ENCODE data around the gene DHRS4L2. TPM values are rescaled to one million over a fixed set of nuclear protein-coding genes. Genes with fewer than 3 reads are reported as not detected.
"Not testable (repeated sequence)": the region's sequence is repeated elsewhere in the genome, so short reads cannot be mapped to it uniquely, and the experiment has no call there.

Gene DHRS4L2
- total RNA-seq, 2 experiments from 2014 or later: 18.1 to 20.8 TPM

GRCh38 chr14:23957913-23958569, 30.7 kb upstream of the DHRS4L2 start:
- not testable (repeated sequence) for H3K4me1 Mint-ChIP-seq, H3K27ac Mint-ChIP-seq

GRCh38 chr14:23960899-23961298, 27.8 kb upstream of the DHRS4L2 start:
- not testable (repeated sequence) for H3K27ac Mint-ChIP-seq, H3K9me3 Mint-ChIP-seq, H3K36me3 Mint-ChIP-seq, H3K4me3 Mint-ChIP-seq, H3K27me3 Mint-ChIP-seq, DNase-seq, H3K4me1 Mint-ChIP-seq

More at GRCh38 chr14:23957913-23958569, 30.7 kb upstream of the DHRS4L2 start:
- not testable (repeated sequence) for H3K4me3 Mint-ChIP-seq, H3K9me3 Mint-ChIP-seq, H3K27me3 Mint-ChIP-seq, DNase-seq, H3K36me3 Mint-ChIP-seq

GRCh38 chr14:23961704-23962103, 27.0 kb upstream of the DHRS4L2 start:
- not testable (repeated sequence) for H3K4me3 Mint-ChIP-seq, DNase-seq, H3K36me3 Mint-ChIP-seq, H3K27ac Mint-ChIP-seq, H3K4me1 Mint-ChIP-seq, H3K27me3 Mint-ChIP-seq, H3K9me3 Mint-ChIP-seq

- not testable (repeated sequence) for H3K27ac Mint-ChIP-seq, DNase-seq, H3K4me1 Mint-ChIP-seq, H3K4me3 Mint-ChIP-seq, H3K9me3 Mint-ChIP-seq, H3K36me3 Mint-ChIP-seq, H3K27me3 Mint-ChIP-seq
Measured at GRCh38 chr14:23969130-23969480, 19.6 kb upstream of the DHRS4L2 start.

GRCh38 chr14:23969481-23970282, 19.0 kb upstream of the DHRS4L2 start:
- not testable (repeated sequence) for H3K9me3 Mint-ChIP-seq, H3K36me3 Mint-ChIP-seq, H3K4me3 Mint-ChIP-seq, H3K4me1 Mint-ChIP-seq, H3K27me3 Mint-ChIP-seq, H3K27ac Mint-ChIP-seq
- DNase-seq: peak; percentile 53

GRCh38 chr14:23970283-23970659, 18.5 kb upstream of the DHRS4L2 start:
- H3K27me3 Mint-ChIP-seq, H3K4me1 Mint-ChIP-seq, DNase-seq, H3K4me3 Mint-ChIP-seq, H3K36me3 Mint-ChIP-seq, H3K27ac Mint-ChIP-seq, H3K9me3 Mint-ChIP-seq: not testable (repeated sequence)

- H3K4me1 Mint-ChIP-seq, H3K4me3 Mint-ChIP-seq, H3K27me3 Mint-ChIP-seq, H3K27ac Mint-ChIP-seq, H3K9me3 Mint-ChIP-seq, DNase-seq: not testable (repeated sequence)
- H3K36me3 Mint-ChIP-seq: peaks cover 12% of the 10 kb centered on the region
Measured at GRCh38 chr14:23973178-23973577, 15.6 kb upstream of the DHRS4L2 start.

- H3K36me3 Mint-ChIP-seq: peaks cover 12% of the 10 kb centered on the region
- H3K4me1 Mint-ChIP-seq, DNase-seq, H3K9me3 Mint-ChIP-seq, H3K4me3 Mint-ChIP-seq, H3K27me3 Mint-ChIP-seq, H3K27ac Mint-ChIP-seq: not testable (repeated sequence)
Measured at GRCh38 chr14:23974041-23974440, 14.7 kb upstream of the DHRS4L2 start.

GRCh38 chr14:23977208-23977607, 11.5 kb upstream of the DHRS4L2 start:
- peaks cover 12% of the 10 kb centered on the region for H3K36me3 Mint-ChIP-seq
- not testable (repeated sequence) for H3K4me1 Mint-ChIP-seq

GRCh38 chr14:23981951-23982813, 6.5 kb upstream of the DHRS4L2 start:
- not testable (repeated sequence) for H3K36me3 Mint-ChIP-seq, H3K27me3 Mint-ChIP-seq, H3K4me1 Mint-ChIP-seq, H3K9me3 Mint-ChIP-seq, H3K27ac Mint-ChIP-seq, H3K4me3 Mint-ChIP-seq, DNase-seq

More at GRCh38 chr14:23977208-23977607, 11.5 kb upstream of the DHRS4L2 start:
- DNase-seq, H3K9me3 Mint-ChIP-seq, H3K27ac Mint-ChIP-seq, H3K27me3 Mint-ChIP-seq, H3K4me3 Mint-ChIP-seq: not testable (repeated sequence)

GRCh38 chr14:23984891-23985602, 3.7 kb upstream of the DHRS4L2 start:
- Mint-ChIP-seq H3K27ac (no peak overlapping the region), H3K9me3 (no peaks in the 10 kb centered on the region), H3K4me3 (no peak overlapping the region), H3K36me3 (peaks cover 1% of the 10 kb centered on the region), H3K27me3 (no peaks in the 10 kb centered on the region), H3K4me1 (peaks cover 22% of the 10 kb centered on the region)
- no peak for DNase-seq

- Mint-ChIP-seq H3K4me3 (peak overlapping the region; percentile 59), H3K4me1 (peaks cover 22% of the 10 kb centered on the region)
- H3K27me3 Mint-ChIP-seq, H3K36me3 Mint-ChIP-seq, H3K9me3 Mint-ChIP-seq, H3K27ac Mint-ChIP-seq, DNase-seq: not testable (repeated sequence)
Measured at GRCh38 chr14:23988223-23988606, 514 bp upstream of the DHRS4L2 start.

- H3K36me3 Mint-ChIP-seq, H3K27me3 Mint-ChIP-seq, DNase-seq, H3K27ac Mint-ChIP-seq, H3K9me3 Mint-ChIP-seq: not testable (repeated sequence)
- Mint-ChIP-seq H3K4me1 (peaks cover 22% of the 10 kb centered on the region), H3K4me3 (peak overlapping the region; percentile 79)
Measured at GRCh38 chr14:23989734-23990445, 1.2 kb downstream of the DHRS4L2 start.

- DNase-seq, H3K27ac Mint-ChIP-seq: not testable (repeated sequence)
- peaks cover 22% of the 10 kb centered on the region for H3K4me1 Mint-ChIP-seq
Measured at GRCh38 chr14:23990961-23991360, 2.2 kb downstream of the DHRS4L2 start.

More at GRCh38 chr14:23990961-23991360, 2.2 kb downstream of the DHRS4L2 start:
- not testable (repeated sequence) for H3K27me3 Mint-ChIP-seq, H3K36me3 Mint-ChIP-seq, H3K4me3 Mint-ChIP-seq, H3K9me3 Mint-ChIP-seq
